ENCODE results near the gene TGFBI.

Gene TGFBI

GRCh38 chr5:136087961-136088871 is 59.4 kb downstream of the TGFBI start:
- no peak for DNase-seq (ENCODE audit: low read depth in 2 of 2)

- no peak for DNase-seq (ENCODE audit: low read depth in 2 of 2)
Measured at GRCh38 chr5:136089791-136090190, 61.0 kb downstream of the TGFBI start.

- no peak for DNase-seq (ENCODE audit: low read depth in 2 of 2)
Measured at GRCh38 chr5:136090319-136090718, 61.5 kb downstream of the TGFBI start.

GRCh38 chr5:136094189-136094912 is 65.6 kb downstream of the TGFBI start:
- no peak for DNase-seq (ENCODE audit: low read depth in 2 of 2)

GRCh38 chr5:136094913-136095641 is 66.3 kb downstream of the TGFBI start:
- DNase-seq (ENCODE audit: low read depth in 2 of 2), result no peak

GRCh38 chr5:136098176-136098575 is 69.4 kb downstream of the TGFBI start:
- no peak for DNase-seq (ENCODE audit: low read depth in 2 of 2)

- DNase-seq (ENCODE audit: low read depth in 2 of 2), result no peak
Measured at GRCh38 chr5:136099870-136100269, 71.1 kb downstream of the TGFBI start.

GRCh38 chr5:136101884-136102283 is 73.1 kb downstream of the TGFBI start:
- no peak for DNase-seq (ENCODE audit: low read depth in 2 of 2)

- no peak for DNase-seq (ENCODE audit: low read depth in 2 of 2)
Measured at GRCh38 chr5:136103118-136103517, 74.3 kb downstream of the TGFBI start.

- no peak for DNase-seq (ENCODE audit: low read depth in 2 of 2)
Measured at GRCh38 chr5:136104306-136104965, 75.6 kb downstream of the TGFBI start.

- no peak for DNase-seq (ENCODE audit: low read depth in 2 of 2)
Measured at GRCh38 chr5:136106351-136107031, 77.7 kb downstream of the TGFBI start.

GRCh38 chr5:136108180-136108611 is 79.4 kb downstream of the TGFBI start:
- no peak for DNase-seq (ENCODE audit: low read depth in 2 of 2)

- DNase-seq (ENCODE audit: low read depth in 2 of 2), result no peak
Measured at GRCh38 chr5:136108766-136109165, 80.0 kb downstream of the TGFBI start.

- no peak for DNase-seq (ENCODE audit: low read depth in 2 of 2)
Measured at GRCh38 chr5:136109453-136110135, 80.8 kb downstream of the TGFBI start.

All from stimulated activated CD8-positive, alpha-beta memory T cell treated with anti-CD3 and anti-CD28 coated beads, Interleukin-15, amount 100 ng/mL, for 4 hours (primary cell).